AG09319 (cell line): ENCODE measurements around the gene ACP7.
"Not testable (repeated sequence)": the region's sequence is repeated elsewhere in the genome, so short reads cannot be mapped to it uniquely, and the experiment has no call there.

Experiments
- DNase-seq: peaks from one replicate; pipeline ENCODE4 v3.0.0-alpha.2; 2010; ENCODE audit warnings: low read depth; ENCODE audit errors: extremely low read depth
- CTCF ChIP-seq: IDR thresholded peaks from 2 replicates; pipeline ENCODE4 v1.5.1; 2011; ENCODE audit warnings: low read depth, mild to moderate bottlenecking, inconsistent platforms, low read length, moderate library complexity

ACP7 gene

GRCh38 chr19:39060171-39060570, 24.0 kb upstream of the ACP7 start:
- DNase-seq = no peak
- TF ChIP-seq CTCF = no peak

GRCh38 chr19:39064405-39064804, 19.8 kb upstream of the ACP7 start:
- no peak for TF ChIP-seq CTCF
- DNase-seq = no peak

- TF ChIP-seq CTCF = no peak
- DNase-seq = no peak
These were observed 18.2 kb upstream of the ACP7 start for GRCh38 chr19:39065928-39066327.

GRCh38 chr19:39067104-39067503, 17.1 kb upstream of the ACP7 start:
- DNase-seq = no peak
- no peak for TF ChIP-seq CTCF

- not testable (repeated sequence) for DNase-seq
These were observed 15.9 kb upstream of the ACP7 start for GRCh38 chr19:39068259-39068658.

GRCh38 chr19:39070888-39071287, 13.3 kb upstream of the ACP7 start:
- no peak for DNase-seq
- no peak for TF ChIP-seq CTCF

GRCh38 chr19:39074205-39074692, 9.9 kb upstream of the ACP7 start:
- no peak for DNase-seq
- no peak for TF ChIP-seq CTCF

GRCh38 chr19:39074942-39075341, 9.2 kb upstream of the ACP7 start:
- DNase-seq = no peak
- no peak for TF ChIP-seq CTCF
